Stimulated activated CD4-positive, alpha-beta T cell treated with anti-CD3 and anti-CD28 coated beads, Interleukin-1b, Interleukin-23, amount 100 ng/mL, for 1 hour (primary cell): ENCODE measurements around the gene STARD4.
A peak's percentile ranks its signal among the peaks of the same experiment; 100 is the strongest.

Source experiments
- DNase-seq, 2 donors: peaks; one replicate each; pipeline ENCODE4 v3.0.0-alpha.2; 2020; ENCODE audit warnings: low read depth in 2 of 2

Gene STARD4, protein sequence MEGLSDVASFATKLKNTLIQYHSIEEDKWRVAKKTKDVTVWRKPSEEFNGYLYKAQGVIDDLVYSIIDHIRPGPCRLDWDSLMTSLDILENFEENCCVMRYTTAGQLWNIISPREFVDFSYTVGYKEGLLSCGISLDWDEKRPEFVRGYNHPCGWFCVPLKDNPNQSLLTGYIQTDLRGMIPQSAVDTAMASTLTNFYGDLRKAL

DNA sequence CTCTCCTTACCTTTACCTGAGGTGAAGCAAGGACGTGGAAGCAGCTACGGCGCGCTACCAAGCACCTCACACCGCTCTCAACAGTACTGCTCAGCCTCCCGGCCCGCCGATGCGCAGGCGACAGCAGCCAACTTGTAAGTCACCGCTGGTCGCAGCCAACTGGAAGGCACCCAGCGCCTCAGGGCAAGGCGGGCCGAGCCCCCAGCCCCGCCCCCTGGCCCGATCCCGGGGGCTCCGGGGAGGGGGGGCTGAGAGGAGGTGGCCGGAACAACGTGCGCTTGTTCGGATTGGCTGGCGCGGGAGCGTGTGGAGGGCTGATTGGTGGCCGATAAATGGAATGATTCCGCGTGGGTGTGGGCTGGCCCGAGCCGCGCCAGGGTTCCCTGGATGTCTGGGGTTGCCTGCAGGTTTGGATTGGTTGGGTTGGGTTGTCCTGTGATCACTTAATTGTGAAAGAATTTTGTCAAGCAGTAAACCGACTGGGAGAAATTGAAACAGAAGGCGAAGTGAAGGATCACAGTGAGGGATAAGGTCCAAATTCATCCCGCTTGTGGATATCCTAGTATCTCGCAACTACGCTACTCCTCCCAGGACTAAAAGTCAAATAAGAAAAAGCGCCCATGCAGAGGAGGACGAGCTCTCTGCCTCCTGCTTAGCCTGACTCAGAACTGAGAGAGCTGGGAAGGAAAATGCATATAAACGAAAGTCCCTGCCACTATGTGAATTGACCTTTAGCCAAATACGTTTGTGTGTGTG lies at the start of gene STARD4:
Gene STARD4 (minus strand): TSS at position 161 of the 756 bp plus-strand sequence. CDS start 5,102 bp downstream, outside the sequence.
- peak; percentile 82 to 87 for DNase-seq

GRCh38 chr5:111559680-111560079 lies 47.3 kb upstream of the STARD4 start:
- DNase-seq: no peak

DNA sequence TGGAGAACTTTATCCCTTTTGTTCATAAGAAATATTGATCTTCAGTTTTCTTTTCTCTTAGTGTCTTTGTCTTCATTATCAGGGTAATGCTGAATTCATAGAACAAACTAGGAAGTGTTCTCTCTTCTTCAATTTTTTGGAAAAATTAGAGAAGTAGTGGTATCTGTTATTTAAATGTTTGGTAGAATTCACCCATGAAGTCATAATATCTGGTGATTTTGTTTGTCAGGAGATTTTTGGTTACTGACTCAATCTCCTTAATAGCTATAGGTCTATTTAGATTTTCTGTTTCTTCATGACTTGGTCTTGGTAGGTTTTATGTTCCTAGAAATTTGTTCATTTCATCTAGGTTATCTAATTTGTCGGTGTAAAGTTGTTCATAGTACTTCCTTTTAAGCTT lies 45.4 kb upstream of the STARD4 start:
- DNase-seq: no peak

DNA sequence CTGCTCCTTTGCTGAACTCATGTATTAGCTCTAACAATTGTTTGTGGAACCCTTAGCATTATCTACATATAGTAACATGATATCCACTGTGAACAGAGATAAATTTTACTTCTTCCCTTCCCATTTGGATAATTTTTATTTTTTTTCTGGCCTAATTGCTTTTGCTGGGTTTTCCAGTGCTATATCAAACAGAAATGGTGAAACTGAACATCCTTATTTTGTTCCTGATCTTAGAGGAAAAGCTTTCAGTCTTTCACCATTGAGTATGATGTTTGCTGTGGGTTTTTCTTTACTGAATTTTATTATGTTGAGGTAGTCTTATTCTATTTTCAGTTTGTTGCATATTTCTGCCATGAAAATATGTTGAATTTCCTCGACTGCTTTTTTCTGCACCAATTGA lies 44.8 kb upstream of the STARD4 start:
- DNase-seq: no peak

DNA sequence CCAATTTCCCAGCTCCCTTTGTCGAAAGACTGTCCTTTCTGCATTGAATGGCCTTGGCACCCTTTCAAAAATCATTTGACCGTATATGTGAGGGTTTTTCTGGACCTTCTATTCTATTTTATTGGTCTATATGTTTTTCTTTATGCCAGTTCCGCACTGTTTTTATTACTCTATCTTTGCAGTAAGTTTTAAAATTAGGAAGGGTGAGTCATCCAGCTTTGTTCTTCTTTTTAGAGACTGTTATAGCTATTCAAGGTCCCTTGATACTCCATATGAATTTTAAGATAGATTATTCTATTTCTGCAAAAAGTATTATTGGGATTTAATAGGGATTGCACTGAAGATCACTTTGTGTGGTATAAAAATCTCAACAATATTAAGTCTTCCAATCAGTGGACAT lies 44.2 kb upstream of the STARD4 start:
- DNase-seq: no peak

DNA sequence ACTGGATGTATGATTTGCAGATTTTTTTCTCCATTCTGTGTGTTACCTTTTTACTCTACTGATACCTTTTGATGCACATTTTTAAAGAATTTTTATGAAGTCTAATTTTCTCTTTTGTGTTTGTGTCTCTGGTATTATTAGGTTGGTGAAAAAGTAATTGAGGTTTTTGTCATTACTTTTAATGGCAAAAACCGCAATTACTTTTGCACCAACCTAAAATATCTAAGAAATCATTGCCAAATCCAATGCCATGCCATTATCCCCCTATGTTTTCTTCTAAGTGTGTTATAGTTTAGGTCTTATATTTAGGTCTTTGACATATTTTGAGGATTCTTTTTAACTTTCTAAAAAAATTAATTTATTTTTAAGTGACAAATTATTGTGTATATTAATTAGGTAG lies 43.4 kb upstream of the STARD4 start:
- DNase-seq: no peak

- no peak for DNase-seq
These were observed 41.5 kb upstream of the STARD4 start for GRCh38 chr5:111553868-111554267.

- no peak for DNase-seq
These were observed 40.6 kb upstream of the STARD4 start for GRCh38 chr5:111552896-111553295.

DNA sequence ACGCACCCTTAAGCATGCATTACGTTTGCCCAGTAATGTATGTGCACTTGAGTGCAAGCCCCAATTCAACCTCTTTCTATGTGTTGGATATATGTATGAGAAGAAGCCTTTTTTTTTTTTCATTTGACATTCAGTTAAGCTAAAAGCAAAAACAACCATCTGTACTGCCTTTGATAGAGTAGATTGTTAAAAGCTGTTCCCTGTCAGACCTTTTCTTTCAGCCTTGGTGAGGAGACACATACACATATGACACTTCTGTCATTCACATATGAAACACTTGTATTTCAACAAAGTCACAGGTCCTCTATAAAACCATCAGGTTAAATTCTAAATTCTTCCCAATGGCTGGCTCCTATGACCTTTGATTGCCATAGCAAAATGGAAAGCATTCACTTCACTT lies 40.2 kb upstream of the STARD4 start:
- no peak for DNase-seq

DNA sequence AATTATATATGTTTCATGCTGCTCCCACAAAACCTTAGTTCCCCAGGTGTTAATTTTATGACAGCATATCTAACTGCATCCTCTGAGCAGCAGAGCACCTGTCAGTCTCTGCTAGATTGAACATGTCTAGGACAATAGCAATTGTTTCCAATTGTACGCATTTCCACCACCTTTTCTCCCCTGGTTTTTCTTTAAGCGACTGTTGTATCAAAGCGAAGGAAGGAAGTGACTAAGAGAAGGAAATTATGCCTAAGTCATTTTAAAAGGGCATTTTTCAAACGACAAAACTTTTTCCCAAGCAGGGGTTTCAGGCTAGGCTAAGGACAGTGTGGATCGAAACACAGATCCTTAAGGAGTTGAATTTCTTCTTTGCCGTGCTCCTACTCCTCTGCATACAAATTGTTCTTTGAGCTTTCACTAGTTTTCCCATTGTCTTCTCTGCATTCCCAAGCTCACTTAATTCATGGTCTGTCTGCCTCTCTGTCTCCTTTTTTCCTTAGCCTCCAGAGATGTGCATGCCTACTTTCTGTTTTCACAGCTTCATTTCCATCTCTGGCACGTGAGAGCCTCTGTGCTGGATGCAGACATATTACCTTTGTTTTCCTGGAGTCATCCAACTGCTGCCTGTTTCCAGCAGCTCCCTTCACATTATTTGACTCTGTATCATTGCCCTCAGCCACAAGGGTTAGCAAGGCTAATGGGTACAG lies 39.4 kb upstream of the STARD4 start:
- DNase-seq: no peak

- no peak for DNase-seq
These were observed 38.8 kb upstream of the STARD4 start for GRCh38 chr5:111551161-111551560.

GRCh38 chr5:111550282-111551020 lies 38.1 kb upstream of the STARD4 start:
- DNase-seq: peak; percentile 32 to 40

- DNase-seq: no peak
These were observed 36.8 kb upstream of the STARD4 start for GRCh38 chr5:111548992-111549649.

- DNase-seq: no peak
These were observed 36.1 kb upstream of the STARD4 start for GRCh38 chr5:111548348-111548950.

DNA sequence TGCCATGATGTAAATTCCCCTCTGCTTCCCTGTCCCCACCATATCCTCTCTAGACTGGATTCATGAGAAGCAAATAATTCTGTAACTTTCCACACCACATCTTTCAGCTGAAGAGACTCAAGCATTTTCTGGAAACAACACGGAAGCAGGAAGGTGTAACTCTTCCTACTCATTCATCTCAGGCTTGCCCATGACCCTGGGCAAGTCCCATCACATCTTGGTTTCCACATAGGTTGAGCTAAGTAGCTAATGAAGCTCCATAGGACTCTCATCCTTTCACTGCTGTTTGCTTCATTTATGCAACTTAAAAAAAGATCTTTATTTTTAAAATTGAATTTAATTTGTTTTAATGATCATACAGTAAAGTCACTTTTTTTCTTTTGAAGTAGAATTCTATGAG lies 32.7 kb upstream of the STARD4 start:
- no peak for DNase-seq

GRCh38 chr5:111537141-111538024 lies 25.0 kb upstream of the STARD4 start:
- no peak for DNase-seq

- DNase-seq: no peak
These were observed 23.7 kb upstream of the STARD4 start for GRCh38 chr5:111535879-111536549.

DNA sequence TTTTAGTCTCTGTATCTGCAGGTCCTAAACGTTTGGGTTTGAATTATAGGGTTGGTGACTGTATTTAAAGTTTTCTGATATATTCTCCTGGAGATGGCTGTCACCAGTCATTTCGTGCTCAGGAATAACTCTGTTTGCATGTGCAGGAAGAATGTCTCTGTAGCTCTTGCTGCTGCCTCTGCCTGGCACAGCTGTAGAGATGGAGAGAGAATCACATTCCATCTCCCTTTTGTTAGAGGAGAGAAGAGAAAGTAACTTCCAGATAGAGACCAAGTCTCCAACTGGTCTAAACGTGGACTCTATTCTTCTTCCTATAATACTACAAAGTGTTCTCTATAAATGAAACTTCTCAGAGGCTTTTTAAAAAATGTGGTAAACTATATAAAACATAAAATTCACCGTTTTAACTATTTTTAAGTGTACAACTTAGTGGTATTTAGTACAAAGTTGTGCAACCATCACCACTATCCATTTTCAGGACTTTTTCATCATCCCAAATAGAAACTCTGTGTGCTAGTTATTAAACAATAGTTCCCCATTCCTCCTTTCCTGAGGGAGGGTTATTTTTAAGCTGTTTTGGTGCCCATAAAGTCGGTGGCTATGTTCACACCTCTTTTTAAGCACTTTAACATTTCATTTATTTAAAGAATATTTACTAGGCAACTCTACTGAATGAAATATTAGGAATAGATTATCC lies 20.7 kb upstream of the STARD4 start:
- DNase-seq: no peak

DNA sequence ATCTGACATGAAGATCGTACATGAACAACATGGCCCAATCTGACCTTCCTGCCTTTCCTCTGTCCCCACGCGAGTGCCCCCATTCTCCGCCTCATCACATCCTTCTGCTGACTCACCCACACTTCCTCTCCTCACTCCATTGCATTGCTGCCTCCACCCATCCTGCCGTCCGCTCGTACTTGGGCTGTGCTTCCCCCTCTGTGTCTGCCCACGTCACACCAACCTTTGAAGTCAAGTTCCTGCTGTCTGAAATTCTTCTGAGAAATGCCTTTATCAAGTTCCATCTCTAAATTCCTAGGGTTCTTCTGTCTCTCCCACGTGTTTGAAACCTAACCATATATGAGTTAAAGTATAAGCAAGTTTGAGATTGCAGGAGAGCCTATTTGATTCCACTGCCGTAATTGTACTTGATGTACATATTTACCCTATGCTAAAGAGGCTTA lies 18.0 kb upstream of the STARD4 start:
- DNase-seq: peak; percentile 22 to 54
